Endothelial cell of umbilical vein (primary cell): ENCODE data around the gene PRMT9.
A peak's percentile ranks its signal among the peaks of the same experiment; 100 is the strongest.

ENCODE experiments used
- CTCF ChIP-seq, 2 donors: IDR thresholded peaks; 1 replicate in 1 of 2; 2 replicates in 1 of 2; pipeline ENCODE4 v1.5.1; 2011; ENCODE audit warnings: low read length in 2 of 2, mild to moderate bottlenecking in 2 of 2, moderate library complexity in 2 of 2, control low read depth in 1 of 2, inconsistent platforms in 1 of 2, low read depth in 1 of 2; ENCODE audit not compliant: insufficient read depth in 1 of 2; ENCODE audit errors: extremely low read depth in 1 of 2
- POLR2AphosphoS5 ChIP-seq: IDR thresholded peaks from 2 replicates; pipeline ENCODE4 v1.6.1; 2012; ENCODE audit warnings: low read depth, mild to moderate bottlenecking, control low read depth, low read length, moderate library complexity; ENCODE audit not compliant: insufficient read depth

DNA sequence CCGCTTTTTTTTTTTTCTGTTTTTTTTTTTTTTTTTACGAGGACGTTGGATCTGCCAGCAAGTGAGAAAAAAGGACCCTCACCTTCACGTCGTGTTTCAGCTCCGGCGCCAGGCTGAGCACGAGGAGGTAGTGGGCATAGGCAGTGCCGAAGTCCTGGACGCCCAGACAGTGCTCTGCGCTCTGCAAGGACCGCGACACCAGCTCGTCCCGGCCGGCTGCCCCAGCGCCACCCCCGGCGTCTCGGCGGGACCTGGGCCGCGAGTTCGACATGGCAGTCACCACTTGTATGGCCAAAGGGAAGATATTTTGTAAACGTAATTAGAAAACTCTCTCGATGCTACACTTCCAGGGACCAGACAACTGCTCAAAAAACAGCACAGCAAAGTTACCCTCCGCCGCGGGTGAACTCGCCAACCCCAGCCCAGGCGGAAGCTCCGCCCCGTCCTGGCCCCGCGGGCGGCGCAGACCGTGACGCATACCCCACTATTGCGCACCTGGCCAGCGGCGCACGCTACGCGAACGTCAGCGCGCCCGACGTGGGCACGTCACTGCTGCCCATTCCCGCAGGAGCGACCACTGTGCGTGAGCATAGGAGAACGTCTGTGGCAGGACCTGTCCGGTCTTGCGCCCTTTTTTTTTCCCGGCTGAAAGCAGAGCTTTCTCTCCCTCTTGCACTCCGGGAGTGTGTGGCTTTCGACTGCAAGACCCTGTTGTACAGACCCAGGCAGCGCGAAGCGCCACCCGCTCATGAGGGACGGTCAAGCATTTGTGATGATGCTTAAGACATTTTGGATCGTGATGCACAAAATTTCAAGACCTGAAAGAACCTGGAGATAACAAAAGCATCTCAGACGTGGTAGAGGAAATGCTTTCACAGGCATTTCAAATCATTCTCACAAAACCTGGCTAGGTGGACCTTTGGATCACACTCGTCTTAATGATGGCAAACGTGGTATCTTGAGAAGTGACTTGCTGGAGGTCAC lies at the start of gene PRMT9:
- TF ChIP-seq CTCF (IDR thresholded peaks at IDR 0.05; ENCODE audit: extremely low read depth in 1 of 2, insufficient read depth in 1 of 2, low read depth in 1 of 2, low read length in 2 of 2): no peak
- peak; percentile 99 for TF ChIP-seq POLR2AphosphoS5
